AML-193 (cell line): Measurements from ENCODE around the gene TPPP3.

Experiments used
- DNase-seq, 2 experiments: peaks; one replicate each; lab custom pipeline; 2025; lab: John Stamatoyannopoulos, UW

The TPPP3 gene

GRCh38 chr16:67342616-67343015 lies 50.7 kb downstream of the TPPP3 start:
- no peak for DNase-seq

GRCh38 chr16:67341250-67341649 lies 52.0 kb downstream of the TPPP3 start:
- DNase-seq: no peak
